Bronchial epithelial cell (primary cell): Measurements from ENCODE around the gene KDM4B. TPM values are rescaled to one million over a fixed set of nuclear protein-coding genes. Genes with fewer than 3 reads are reported as not detected.
A peak's percentile ranks its signal among the peaks of the same experiment; 100 is the strongest.

ENCODE experiments used
- DNase-seq: peaks from one replicate; pipeline ENCODE4 v3.0.0-alpha.2; 2010; ENCODE audit warnings: low read depth
- FAIRE-seq: peaks from 2 replicates; lab custom pipeline; 2011; peaks lifted over from hg19 to GRCh38; lab: Jason Lieb, UNC
- H3K27me3 ChIP-seq: 2 replicates; pipeline ENCODE4 v1.5.1; 2011; ENCODE audit warnings: low read length; ENCODE audit not compliant: control insufficient read depth, insufficient read depth
- H3K36me3 ChIP-seq: 2 replicates; pipeline ENCODE4 v1.5.1; 2011; ENCODE audit warnings: low read length; ENCODE audit not compliant: control insufficient read depth, insufficient read depth
- H3K4me3 ChIP-seq: 2 replicates; pipeline ENCODE4 v1.5.1; 2011; ENCODE audit warnings: mild to moderate bottlenecking, low read depth, low read length, control low read depth
- CTCF ChIP-seq: IDR thresholded peaks from 2 replicates; pipeline ENCODE4 v1.5.1; 2011; ENCODE audit warnings: mild to moderate bottlenecking, moderate library complexity, low read length, control low read depth, inconsistent platforms; ENCODE audit not compliant: insufficient read depth, severe bottlenecking
- total RNA-seq: library from RNA; depleted of rRNA; stranded (reverse); fragments of >200 nt; gene quantifications from 2 replicates; pipeline ENCODE4 v1.2.1, GENCODE V29; 2014

Gene KDM4B
- total RNA-seq, 1 donor from 2014 or later = 12.6 TPM

- H3K36me3 ChIP-seq = peaks cover 22% of the 10 kb centered on the region
- DNase-seq = peak; percentile 22
- no peak overlapping the region for H3K4me3 ChIP-seq
- TF ChIP-seq CTCF = peak; percentile 65
- no peaks in the 10 kb centered on the region for H3K27me3 ChIP-seq
- no peak for FAIRE-seq
These were observed 69.8 kb downstream of the KDM4B start for GRCh38 chr19:5038631-5039271.

DNA sequence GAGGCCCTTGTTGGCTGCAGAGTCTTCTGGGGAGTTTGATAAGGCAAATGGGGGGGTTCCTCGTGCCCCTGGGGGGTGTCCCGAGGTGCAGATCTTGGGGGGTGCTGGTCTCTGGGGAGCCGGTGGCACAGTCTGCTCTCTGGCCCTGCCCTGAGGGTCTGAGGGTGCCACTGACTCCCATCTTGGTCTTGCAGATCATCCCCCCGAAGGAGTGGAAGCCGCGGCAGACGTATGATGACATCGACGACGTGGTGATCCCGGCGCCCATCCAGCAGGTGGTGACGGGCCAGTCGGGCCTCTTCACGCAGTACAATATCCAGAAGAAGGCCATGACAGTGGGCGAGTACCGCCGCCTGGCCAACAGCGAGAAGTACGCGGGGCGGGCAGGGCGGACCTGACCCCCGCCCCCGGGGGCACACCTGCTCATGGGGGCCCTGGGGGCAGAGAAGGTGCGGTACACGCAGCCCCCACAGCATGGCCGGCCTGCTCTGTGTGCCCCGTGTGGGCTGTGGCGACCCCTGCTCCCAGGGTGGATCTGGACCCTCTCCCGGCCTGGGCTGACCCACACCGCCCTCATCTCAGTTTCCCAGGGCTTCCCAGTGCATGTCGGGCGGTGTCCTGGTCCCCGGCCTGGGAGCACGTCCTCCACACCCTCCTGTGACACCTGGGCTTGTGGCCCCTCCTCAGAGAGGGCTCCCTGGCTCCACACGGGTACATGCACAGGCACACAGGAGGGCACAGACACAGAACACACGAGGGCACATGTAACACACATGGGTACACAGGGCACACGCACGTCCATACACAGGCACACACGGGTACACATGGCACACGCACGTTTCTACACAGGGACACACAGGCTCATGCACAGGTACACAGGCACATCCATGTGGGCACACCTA, 71.0 kb downstream of the KDM4B start:
- TF ChIP-seq CTCF = no peak

DNA sequence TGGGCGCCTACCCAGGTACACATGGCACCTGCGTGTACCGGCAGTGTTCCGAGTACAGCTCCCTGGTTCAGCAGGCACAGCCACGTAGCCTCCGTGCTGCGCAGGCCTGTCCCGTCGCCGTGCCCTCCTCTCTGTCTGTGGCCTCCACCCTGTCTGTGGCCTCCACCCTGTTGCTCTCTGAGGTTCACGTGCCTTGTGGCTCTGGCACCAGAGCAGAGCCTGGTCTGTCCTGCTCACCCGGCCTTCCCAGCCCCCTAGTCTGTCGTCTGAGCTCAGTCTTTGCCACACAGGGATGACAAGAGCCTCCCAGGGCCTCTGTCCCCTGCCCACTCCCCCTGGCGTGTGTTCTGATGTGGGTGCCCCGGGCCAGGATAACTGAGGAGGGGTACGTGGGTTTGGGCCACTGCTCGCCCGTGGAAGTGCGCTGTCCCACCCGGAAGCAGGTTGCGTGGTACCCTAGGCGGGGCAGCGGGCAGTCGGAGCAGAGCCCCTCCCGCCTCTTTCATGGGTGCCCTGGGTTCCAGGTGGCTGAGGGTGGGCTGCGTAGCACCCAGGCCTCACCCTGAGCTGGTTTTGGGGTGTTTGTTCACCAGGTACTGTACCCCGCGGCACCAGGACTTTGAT, 71.7 kb downstream of the KDM4B start:
- Histone ChIP-seq H3K27me3 (no peaks in the 10 kb centered on the region), H3K4me3 (no peak overlapping the region), H3K36me3 (peaks cover 18% of the 10 kb centered on the region)
- FAIRE-seq (no peak), DNase-seq (no peak)
- TF ChIP-seq CTCF = no peak

More for the DNA sequence above, 71.0 kb downstream of the KDM4B start:
- H3K27me3 ChIP-seq = no peaks in the 10 kb centered on the region
- H3K4me3 ChIP-seq = no peak overlapping the region
- H3K36me3 ChIP-seq = peaks cover 18% of the 10 kb centered on the region
- FAIRE-seq (no peak), DNase-seq (no peak)

- no peaks in the 10 kb centered on the region for H3K27me3 ChIP-seq
- no peak for TF ChIP-seq CTCF
- DNase-seq (no peak), FAIRE-seq (no peak)
- H3K4me3 ChIP-seq = no peak overlapping the region
- peaks cover 18% of the 10 kb centered on the region for H3K36me3 ChIP-seq
These were observed 72.4 kb downstream of the KDM4B start for GRCh38 chr19:5041168-5041912.

GRCh38 chr19:5041913-5042187, 72.9 kb downstream of the KDM4B start:
- Histone ChIP-seq H3K36me3 (peaks cover 16% of the 10 kb centered on the region), H3K27me3 (no peaks in the 10 kb centered on the region), H3K4me3 (no peak overlapping the region)
- no peak for TF ChIP-seq CTCF
- DNase-seq (no peak), FAIRE-seq (no peak)
